ENCODE measurements around the gene MXRA8.
"Not testable (repeated sequence)": the region's sequence is repeated elsewhere in the genome, so short reads cannot be mapped to it uniquely, and the experiment has no call there.

MXRA8 gene

DNA sequence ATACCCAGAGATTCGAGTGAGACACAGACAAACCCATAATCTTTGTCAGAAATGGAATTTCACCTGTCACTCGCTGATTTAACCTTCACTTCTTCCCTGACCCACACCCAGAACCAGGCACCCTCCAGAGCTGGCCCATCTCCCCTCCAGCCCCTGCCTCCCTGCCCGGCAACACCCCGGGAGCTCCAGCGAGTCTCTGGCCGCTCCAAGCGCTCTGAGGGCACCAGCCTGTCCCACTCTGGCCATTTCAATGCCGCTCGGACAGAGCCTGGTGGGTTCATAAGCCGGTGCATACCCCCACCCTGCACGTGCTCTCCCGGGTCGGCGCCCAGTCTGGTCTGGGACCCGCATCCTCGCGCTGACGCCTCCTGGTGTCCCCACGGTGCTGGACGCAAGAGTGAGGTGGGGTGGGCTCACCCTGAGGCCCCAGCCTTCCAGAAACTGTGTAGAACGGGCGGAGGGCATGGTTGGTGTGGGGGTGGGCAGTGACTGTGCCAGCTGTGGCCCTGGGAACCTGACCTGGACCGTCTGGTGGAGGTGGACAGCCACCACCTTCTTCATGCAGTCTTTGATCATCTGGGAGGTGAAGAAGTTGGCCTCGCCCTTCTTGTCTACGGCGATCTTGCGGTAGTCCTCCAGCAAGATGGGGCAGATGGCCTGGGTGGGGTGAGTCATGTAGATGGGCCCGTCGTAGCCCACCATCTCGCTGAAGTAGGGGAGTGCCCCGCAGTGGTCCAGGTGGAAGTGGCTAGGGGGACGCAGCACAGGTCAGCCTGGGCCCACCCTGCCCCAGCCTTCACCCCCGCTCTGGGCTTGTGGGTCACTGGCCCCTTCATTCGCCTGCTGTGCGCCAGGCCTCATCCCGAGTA, 39.3 kb downstream of the MXRA8 start:
- DNase-seq, result no peak

DNA sequence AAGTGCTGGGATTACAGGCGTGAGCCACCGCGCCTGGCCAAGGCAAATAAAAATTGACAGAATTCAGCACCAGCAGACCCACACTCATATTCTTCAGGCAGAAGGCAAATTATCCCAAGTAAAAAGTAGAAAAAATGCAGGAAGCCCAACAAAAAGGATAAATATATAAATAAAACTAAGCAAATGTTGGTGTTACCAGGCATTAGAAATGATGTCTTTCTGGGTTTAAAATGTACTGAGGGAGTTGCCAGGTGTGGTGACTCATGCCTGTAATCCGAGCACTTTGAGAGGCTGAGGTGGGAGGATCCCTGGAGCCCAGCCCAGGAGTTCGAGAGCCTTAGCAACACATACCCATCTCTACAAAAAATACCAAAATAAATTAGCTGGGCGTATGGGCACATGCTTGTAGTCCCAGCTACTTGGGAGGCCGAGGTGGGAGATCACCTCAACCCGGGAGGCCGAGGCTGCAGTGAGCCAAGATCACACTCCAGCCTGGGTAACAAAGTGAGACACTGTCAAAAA, 40.2 kb downstream of the MXRA8 start:
- DNase-seq, result no peak

GRCh38 chr1:1317420-1317819, 40.9 kb downstream of the MXRA8 start:
- DNase-seq, result no peak

- DNase-seq, result not testable (repeated sequence)
Measured at GRCh38 chr1:1316199-1316598, 42.2 kb downstream of the MXRA8 start.

- no peak for DNase-seq
Measured at GRCh38 chr1:1315435-1315954, 42.9 kb downstream of the MXRA8 start.

GRCh38 chr1:1314678-1315335, 43.5 kb downstream of the MXRA8 start:
- no peak for DNase-seq

DNA sequence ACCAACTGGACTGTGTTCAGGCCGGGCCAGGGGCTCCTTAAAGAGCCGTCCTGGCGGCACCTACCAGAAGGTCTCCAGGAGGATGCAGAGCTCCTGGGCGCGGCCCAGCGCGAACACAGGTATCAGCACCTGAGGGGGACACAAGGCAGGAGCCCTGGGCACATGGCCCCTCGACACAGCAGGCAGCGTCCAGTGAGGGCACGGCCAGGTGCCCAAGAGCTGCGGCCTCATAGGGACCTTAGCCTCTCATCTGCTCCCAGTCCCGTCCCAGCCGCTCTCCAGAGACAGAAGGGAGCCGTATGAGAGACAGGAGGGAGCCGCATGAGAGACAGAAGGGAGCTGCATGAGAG, 44.1 kb downstream of the MXRA8 start:
- DNase-seq, result no peak

DNA sequence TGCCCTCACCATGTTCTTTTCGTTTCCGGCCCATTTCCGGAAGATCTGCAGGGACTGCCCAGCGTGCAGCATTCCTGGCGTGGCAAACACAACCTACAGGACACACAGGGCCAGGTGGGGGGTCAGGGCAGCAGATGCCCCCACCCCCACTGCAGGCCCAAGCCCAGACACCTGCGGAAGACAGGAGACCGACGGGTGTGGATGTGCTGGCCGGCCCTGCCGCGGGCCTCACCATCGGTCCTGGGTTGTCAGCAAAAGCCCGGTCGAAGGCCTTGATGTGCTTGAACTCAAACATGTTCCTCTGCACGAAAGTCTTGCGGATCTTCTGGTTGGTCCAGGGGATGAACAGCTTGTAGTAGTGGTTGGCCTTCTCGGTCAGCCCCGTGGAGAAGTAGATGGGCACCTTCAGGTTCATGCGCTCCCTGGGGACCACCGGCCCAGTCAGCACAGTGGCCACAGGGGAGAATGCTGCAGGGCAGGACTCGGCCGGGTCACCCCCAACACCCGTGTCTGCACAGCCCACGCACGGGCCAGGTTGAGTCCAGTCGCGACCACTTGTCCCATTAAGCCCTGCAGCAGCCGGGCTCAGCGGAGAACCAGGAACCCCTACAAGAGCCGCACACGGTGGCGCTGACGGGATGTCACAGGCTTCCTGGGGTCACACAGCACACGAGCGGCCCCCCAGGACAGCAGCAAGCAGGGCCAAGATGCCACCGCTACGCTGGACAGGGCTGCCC, 44.7 kb downstream of the MXRA8 start:
- DNase-seq, result no peak

DNA sequence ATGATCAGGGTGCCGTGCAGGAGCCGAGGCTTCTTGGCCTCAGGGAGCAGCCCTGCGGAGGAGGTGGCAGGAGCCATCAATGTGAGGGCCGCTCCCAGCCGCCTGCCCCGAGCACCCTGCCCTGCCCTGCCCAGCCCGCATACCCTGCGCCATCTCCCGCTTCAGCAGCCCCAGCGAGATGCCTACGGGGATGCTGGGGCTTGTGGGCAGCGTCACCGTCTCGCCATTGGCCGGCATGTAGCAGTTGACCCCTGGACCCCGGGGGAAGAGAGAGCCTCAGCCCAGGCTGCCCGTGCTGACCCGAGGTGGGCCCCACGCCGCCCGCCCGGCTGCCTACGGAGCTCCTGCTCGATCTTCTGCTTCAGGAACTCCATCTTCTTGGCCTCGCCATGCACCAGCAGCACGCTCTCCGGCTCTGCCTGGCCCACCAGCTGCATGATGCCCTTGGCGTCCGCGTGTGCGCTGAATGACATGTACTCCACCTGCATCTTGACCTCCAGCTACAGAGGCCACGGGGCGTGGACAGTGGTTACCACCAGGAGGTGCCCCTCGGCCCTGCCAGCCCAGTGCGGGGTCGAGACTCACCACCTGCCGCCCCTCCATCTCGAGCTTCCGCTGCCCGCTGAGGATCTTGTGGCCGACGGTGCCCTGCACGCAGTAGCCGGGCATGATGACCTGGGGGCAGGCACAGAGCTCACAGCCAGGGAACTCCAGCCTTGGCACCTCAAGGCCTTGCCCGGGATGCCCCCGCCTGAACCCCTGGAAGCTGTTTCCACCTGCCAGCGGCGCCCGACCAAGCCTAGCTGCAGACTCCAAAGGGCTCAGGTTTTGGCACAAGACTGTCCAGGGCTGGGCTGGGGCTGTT, 45.7 kb downstream of the MXRA8 start:
- DNase-seq, result no peak

- no peak for DNase-seq
Measured at GRCh38 chr1:1311107-1312104, 46.9 kb downstream of the MXRA8 start.

- no peak for DNase-seq
Measured at GRCh38 chr1:1310476-1311053, 47.8 kb downstream of the MXRA8 start.

DNA sequence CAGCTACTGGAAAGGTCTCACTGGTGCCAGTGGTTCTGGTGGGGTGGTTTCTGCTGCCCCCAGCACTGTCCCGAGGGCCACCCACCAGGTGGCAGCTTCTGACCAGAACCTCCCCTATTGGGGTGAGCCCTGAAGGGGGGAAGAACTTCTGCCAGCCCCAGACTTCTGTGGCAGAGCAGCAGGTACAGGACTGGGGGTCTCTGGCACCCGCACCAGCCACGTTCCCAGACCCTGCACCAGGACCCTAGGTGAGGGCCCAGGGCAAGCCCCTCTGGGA, 48.3 kb downstream of the MXRA8 start:
- DNase-seq, result no peak

GRCh38 chr1:1309251-1310108, 48.9 kb downstream of the MXRA8 start:
- DNase-seq, result peak; percentile 48

DNA sequence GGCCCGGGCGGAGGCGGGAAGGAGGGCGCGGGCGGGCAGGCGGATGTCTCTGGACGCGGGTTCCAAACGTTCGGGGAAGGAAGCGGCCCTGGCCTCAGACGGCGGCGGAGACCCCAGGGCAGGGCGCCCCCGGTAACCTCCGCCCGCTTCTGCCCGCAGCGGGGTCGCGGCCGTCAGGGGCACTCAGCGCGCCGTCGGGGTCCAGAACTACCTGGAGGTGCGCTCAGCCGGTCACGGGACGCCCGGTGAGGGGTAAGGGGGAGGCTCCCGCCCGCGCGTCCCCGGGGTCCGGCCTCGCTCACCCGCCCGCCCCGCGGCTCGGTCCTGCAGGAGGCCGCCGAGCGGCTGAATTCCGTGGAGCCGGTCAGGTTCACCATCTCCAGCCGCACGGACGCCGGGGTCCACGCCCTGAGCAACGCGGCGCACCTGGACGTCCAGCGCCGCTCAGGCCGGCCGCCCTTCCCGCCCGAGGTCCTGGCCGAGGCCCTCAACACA, 49.6 kb downstream of the MXRA8 start:
- DNase-seq, result no peak

DNA sequence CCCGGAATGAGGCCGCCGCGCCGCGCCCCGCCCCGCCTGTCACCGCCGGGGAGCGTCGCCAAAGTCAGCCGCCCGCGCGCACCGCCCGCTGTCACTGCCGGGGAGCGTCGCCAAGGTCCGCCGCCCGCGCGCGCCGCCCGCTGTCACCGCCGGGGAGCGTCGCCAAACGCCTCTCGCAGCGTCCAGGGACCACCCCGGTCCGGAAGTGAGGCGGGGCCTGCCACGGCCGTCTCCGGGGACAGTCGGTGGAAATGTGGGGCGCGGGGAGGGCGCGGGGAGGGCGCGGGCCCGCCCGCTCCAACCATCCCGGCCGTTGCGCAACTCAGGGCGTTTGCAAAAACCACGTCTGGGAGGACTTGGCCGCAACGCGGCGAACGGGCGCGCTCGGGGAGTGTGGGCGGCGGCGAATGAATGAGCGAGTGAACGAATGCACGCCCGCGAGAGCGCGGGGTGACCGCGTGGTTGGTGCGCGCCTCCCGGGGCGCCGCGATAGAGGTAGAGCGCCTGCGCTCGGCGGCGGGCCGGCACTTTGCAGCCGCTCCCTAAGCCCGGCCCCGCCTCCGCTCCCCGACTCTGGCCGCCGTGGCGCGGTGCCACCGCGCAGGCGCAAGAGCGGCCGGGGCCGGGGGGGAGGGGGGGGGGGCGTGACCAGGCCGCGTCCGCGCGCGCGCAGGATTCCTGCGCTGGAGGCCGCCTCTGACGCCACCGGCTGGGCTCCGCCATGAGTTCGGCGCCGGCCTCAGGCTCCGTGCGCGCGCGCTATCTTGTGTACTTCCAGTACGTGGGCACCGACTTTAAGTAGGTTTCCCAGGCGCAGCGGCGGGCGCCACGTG, 50.2 kb downstream of the MXRA8 start, which contains the start of the genes ACAP3 and PUSL1:
Gene ACAP3, minus strand, starts transcription at position 8 of the 833 bp plus-strand sequence. CDS start 115 bp downstream, outside the sequence.
Gene PUSL1, plus strand, starts transcription at position 675 of the 833 bp plus-strand sequence. Its CDS starts 47 bp downstream, at position 722.
- peak; percentile 91 for DNase-seq

DNA sequence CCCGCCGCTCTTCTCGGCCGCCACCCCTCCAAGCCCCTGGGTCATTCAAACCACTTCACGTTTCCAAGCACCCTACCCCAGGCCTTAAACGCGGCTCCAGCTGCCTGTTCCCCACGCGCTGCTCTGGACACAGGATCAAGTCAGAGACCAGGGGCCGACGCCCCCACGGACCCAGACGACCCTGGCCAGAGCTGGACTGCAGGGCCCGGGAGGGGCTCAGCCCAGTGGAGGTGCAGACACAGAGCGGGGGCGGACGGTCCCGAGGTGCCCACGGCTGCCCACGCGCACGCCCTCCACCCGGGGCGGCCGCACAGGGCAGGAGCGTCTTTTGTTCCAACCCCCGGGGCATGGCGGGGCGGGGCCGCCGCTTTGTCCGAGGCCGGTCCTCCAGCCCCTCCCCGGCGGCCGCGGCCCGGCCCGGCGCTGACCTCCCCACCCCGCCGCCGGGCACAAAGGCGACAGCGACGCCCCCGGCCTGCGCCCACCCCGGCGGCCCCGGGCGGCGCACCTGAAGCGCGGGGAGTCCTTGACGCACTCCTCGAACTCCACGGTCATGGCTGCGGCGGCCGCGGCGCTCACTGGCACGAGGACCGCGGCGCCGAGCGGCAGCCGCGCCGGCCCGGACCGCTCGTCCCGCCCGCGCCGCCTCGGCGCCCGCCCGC, 51.0 kb downstream of the MXRA8 start:
- DNase-seq, result peak; percentile 26

DNA sequence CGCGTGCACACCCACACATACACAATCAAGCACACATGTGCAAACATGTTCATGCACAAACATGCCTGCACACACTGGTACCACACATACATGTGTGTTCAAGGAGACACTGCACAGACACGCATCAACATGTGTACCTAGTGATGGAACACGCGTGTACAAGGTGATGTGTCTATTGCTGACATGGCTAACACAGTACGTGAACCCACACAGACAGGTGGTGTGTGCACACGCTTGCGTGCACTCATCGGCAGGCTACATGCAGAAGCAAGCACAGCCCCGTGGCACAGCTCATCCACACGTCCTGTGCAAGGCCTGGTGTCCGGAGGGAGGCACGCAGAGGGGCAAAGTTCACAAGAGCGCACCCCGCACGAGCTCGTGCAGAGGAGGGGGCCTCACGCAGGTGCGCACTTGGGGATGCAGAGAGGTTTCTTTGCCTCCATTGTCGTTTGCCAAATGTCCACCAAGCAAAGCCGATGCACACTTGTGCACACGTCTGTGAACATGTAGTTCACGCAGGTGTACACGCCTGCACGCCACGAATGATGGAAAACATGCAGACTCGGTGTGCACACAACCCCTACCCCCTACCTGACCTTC, 51.6 kb downstream of the MXRA8 start:
- no peak for DNase-seq

Data from stimulated activated CD4-positive, alpha-beta T cell treated with anti-CD3 and anti-CD28 coated beads, Interleukin-15, amount 100 ng/mL, for 24 hours (primary cell).